GM19438 (cell line): ENCODE measurements around the gene MCOLN2.
"Not testable (repeated sequence)": the region's sequence is repeated elsewhere in the genome, so short reads cannot be mapped to it uniquely, and the experiment has no call there.

ENCODE experiments used
- ATAC-seq: cut with Tn5 transposase; IDR thresholded peaks from one replicate; pipeline ENCODE4 v1.9.1; 2021; ENCODE audit warnings: low read depth; ENCODE audit not compliant: unreplicated experiment

The MCOLN2 gene

DNA sequence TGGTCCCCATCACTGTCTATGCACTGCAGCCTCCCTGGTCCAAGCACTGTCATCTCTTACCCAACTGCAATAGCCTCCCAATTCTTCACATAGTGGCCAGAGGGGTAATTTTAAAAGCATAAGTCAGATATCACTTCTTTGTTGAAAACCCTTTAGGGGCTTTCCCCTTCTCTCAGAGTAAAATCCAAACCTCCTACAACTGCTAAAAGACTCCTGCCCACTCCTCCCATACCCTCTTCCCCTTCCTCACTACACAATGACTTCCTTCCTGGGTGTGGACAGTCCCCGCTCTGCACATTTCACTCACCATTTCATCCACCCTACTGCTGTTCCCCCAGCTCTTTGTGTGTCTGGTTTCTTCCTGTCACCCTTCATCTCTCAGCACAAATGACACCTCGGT, 8.3 kb downstream of the MCOLN2 start:
- peak; percentile 63 for ATAC-seq

GRCh38 chr1:84986561-84986960, 10.4 kb downstream of the MCOLN2 start:
- ATAC-seq = not testable (repeated sequence)

GRCh38 chr1:84985365-84985764, 11.5 kb downstream of the MCOLN2 start:
- ATAC-seq = no peak

DNA sequence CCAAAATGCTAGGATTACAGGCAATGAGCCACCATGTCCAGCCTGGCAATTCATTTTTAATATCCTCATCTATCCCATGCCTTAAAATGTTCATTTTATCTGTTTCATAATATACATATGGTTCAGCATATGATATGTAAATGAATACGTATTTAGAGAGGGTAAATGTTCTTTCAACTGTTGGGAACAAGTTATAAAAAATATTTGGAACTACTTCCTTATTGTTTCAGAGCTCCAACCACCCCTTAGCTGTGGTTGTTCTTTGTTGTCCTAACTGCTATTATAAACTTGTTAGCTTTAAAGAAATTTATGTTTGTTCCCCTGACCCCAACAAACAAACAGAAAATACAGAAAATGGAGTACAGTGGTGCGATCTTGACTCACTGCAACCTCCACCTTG, 14.5 kb downstream of the MCOLN2 start:
- no peak for ATAC-seq

DNA sequence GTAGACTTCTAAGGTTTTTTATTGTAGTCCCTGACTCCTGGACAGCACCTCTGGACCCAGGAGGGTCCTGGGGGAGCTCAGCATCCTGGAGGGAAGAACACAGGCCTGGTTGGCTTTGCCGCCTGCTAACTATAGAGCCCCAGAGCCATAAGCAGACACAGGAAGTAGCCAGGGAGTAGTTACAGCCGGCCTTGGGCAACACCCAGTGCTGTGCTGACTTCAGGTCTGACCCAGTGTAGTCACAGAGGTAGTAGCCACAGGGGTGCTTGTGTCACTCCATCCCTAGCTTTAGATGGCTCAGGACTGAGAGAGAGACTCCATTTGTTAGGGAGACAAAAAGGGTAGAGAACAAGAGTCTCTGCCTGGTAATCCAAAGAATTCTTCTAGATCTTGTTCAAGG, 21.9 kb downstream of the MCOLN2 start:
- peak; percentile 48 for ATAC-seq

DNA sequence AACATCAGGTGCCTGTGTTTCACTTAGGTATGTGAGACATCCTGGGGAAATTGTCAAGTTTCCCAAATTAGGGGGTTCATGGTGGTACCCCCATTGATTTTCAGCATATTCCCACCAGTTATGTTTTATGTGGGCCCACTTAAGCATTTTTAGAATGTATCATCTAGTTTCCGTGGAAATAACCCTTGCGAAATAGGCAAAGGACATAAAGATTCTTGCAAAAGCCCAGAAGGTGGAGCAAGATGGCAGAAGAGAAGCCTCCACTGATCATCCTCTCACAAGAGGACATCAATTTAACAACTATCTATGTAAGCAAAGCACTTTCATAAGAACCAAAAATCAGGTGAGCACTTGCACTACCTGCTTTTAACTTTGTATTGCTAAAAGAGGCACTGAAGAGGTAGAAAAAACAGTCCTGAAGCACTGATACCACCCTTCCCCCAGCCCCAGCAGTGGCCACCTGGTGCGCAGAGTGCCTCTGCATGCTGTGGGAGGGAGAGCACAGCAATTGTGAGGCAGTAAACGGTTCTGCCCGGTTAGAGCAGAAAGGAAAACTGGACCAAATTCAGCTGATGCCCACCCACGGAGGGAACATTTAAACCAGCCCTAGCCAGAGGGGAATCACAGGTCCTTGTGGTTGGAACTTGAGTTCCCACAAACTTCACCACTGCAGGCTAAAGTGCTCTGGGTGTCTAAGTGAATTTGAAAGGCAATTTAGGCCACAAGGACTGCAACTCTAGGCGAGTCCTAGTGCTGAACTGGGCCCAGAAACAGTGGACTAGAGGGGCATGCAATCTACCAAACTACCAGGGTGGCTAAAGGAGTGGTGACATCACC, 23.2 kb downstream of the MCOLN2 start:
- peak; percentile 37 for ATAC-seq

- ATAC-seq = peak; percentile 37
Observed at GRCh38 chr1:84972377-84972987, 24.4 kb downstream of the MCOLN2 start.

DNA sequence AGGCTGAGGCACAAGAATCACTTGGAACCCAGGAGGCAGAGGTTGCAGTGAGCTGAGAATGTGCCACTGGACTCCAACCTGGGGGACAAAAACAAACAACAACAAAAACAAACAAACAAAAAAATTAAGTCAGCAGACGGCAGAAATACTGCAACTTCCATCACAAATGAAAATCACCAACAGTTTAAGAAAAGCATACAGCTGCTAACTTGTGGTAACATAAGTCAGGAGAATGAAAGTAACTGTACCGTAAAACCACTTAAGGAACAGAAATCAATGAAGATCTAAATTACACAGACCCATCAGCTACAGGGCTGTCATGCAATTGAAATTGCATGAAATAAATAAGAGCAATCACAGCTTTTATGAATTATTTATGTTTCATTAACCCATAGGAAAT, 25.0 kb downstream of the MCOLN2 start:
- peak; percentile 35 for ATAC-seq

DNA sequence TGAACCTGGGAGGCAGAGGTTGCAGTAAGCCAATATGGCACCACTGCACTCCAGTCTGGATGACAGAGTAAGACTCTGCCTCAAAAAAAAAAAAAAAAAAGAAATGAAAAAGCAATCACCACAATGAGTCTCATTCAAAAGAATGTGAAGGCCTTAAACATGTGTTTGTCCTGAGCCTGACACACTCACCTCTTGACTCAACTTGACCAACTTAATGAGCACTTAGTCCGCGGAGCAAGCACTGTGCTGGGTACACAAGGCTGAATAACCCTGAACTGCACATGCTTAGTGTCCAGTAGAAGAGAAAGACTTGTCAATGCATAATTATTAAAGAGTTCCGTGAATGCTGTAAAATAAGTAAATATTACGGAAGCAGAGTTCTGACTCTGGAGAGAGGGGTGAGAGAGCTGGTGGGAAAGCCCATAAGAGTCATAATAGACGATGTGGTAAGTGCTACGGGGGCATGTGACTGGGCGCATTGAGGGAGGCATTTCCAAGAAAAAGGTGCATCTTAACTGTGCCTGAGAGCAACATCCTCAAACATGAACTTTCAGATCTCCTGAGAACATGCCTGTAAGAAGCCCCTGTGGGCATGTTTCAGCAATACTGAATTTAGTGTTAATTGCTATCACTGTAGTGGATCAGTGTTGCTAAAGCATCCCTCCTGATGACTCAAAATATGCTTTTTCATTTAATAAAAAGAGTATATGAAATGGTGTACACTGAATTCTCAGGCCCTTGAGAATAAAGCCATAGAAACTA, 27.2 kb downstream of the MCOLN2 start:
- ATAC-seq = no peak

GRCh38 chr1:84968865-84969264, 28.0 kb downstream of the MCOLN2 start:
- ATAC-seq = no peak

GRCh38 chr1:84968101-84968500, 28.8 kb downstream of the MCOLN2 start:
- no peak for ATAC-seq

GRCh38 chr1:84967666-84968065, 29.2 kb downstream of the MCOLN2 start:
- ATAC-seq = no peak

- no peak for ATAC-seq
Observed at GRCh38 chr1:84963021-84963420, 33.9 kb downstream of the MCOLN2 start.

DNA sequence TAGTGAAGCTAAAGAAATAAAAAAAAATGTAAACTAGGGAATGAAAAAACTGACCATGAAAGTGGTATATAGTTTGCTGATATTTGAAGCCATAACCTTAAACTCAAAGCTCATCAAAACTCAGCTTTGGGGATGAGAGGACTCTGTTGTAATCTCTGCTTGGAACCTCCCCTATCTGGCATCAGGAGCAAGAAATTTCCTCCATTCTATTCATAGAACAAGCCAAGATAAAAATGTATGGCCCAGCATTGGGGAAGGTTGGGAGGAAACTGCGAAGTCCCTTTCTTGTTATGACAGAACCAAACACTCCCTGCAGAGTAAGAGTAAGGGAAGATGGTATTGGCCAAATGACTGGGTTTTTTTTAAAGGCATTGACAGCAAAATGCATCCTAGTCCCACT, 35.6 kb downstream of the MCOLN2 start:
- no peak for ATAC-seq

DNA sequence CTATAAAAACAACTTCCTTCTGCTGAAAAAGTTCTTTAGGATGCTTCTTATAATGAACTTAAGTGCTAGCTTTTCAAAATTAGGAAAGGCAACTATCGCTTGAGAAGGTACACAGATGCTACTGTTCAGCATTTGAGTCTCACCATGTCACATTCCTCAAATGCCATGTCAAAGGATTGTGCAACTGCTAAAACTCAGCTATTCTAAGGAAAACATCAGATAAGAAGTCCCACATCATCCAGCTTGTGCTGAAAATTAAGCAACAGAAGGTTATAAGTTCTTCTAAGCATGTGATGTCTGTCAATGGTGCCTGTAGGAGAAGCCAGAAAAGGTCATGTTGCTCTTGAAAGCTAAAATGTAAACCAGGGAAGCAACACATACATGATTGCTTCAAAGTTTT, 36.5 kb downstream of the MCOLN2 start:
- ATAC-seq = no peak

- peak; percentile 73 for ATAC-seq
Observed at GRCh38 chr1:84959294-84959693, 37.6 kb downstream of the MCOLN2 start.

GRCh38 chr1:84957966-84958365, 38.9 kb downstream of the MCOLN2 start:
- ATAC-seq = no peak

DNA sequence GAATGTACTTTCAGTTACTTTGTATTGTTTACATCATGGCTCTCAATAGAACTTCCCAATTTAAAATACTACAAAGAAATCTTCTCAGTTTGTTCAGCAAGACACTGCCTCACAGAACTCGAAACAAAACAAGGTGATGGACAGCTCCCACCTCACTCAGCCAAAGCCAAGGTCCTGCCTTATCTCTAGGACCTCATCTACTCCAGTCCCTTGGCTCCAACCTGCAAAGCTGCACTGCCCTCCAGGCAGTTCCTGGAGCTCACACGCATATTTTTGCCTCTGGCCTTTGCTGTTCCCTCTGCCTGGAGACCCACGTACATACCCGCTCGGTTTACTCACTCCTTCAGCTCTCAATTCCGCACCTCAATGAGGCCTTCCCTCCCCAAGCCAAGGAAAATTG, 40.3 kb downstream of the MCOLN2 start:
- ATAC-seq = no peak

DNA sequence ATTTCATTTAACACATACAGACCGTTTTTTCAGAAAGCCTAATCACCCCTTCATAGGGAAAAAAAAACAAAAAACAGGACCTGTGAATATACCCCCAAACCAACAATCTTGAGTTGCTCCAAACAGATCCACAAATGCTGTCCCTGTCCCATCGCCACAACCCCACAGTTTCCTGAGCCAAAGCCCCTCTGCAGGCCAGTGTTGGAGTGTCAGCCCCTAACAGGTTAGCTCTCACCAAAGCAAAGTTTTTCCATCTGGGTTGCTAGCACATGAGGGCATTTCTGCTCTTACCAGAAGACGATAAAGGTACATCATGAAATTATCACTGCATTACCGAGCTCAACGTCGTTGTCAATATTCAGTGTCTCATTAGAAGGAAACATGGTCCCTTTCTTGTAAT, 40.8 kb downstream of the MCOLN2 start:
- ATAC-seq = no peak

DNA sequence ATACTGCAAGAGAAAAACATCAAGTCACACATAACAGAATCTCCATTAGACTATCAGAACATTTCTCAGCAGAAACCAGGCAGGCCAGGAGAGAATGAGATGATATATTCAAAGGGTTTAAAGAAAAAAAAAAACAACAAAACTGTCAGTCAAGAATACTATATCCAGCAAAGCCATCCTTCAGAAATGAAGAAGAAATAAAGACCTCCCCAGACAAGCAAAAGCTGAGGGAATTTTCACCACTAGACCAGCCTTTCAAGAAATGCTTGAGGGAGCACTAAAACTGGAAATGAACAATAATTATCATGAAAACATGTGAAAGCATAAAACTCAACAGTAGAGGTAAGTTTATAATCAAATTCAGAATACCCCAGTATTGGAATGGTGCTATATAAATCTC, 47.2 kb downstream of the MCOLN2 start:
- no peak for ATAC-seq
